GM10847 (cell line): Measurements from ENCODE around the gene SURF4.

Experiments used
- POLR2A ChIP-seq: IDR thresholded peaks from 2 replicates; pipeline ENCODE4 v1.6.1; 2011; ENCODE audit not compliant: insufficient read length; ENCODE audit errors: extremely low read depth

The SURF4 gene

GRCh38 chr9:133368249-133368881 lies 7.5 kb downstream of the SURF4 start:
- TF ChIP-seq POLR2A, result no peak

GRCh38 chr9:133367778-133368177 lies 8.1 kb downstream of the SURF4 start:
- TF ChIP-seq POLR2A, result no peak

GRCh38 chr9:133367221-133367620 lies 8.6 kb downstream of the SURF4 start:
- no peak for TF ChIP-seq POLR2A

- no peak for TF ChIP-seq POLR2A
Observed at GRCh38 chr9:133366435-133366834, 9.4 kb downstream of the SURF4 start.

GRCh38 chr9:133362359-133363044 lies 13.4 kb downstream of the SURF4 start:
- no peak for TF ChIP-seq POLR2A

GRCh38 chr9:133361507-133362092 lies 14.3 kb downstream of the SURF4 start:
- TF ChIP-seq POLR2A, result no peak

- TF ChIP-seq POLR2A, result no peak
Observed at GRCh38 chr9:133360400-133361393, 15.2 kb downstream of the SURF4 start.

- no peak for TF ChIP-seq POLR2A
Observed at GRCh38 chr9:133359399-133360175, 16.3 kb downstream of the SURF4 start.

GRCh38 chr9:133357656-133358055 lies 18.2 kb downstream of the SURF4 start:
- TF ChIP-seq POLR2A, result no peak

GRCh38 chr9:133356391-133357091 lies 19.3 kb downstream of the SURF4 start, which contains the start of the genes SURF1 and SURF2:
Gene SURF1 (minus strand): TSS chr9:133356487. CDS start chr9:133356453, 34 bp downstream.
Gene SURF2 (plus strand): TSS chr9:133356550. CDS start chr9:133356593, 43 bp downstream.
- TF ChIP-seq POLR2A, result peak; percentile 82

- TF ChIP-seq POLR2A, result no peak
Observed at GRCh38 chr9:133355881-133356357, 19.9 kb downstream of the SURF4 start.

- no peak for TF ChIP-seq POLR2A
Observed at GRCh38 chr9:133354766-133355165, 21.1 kb downstream of the SURF4 start.

- TF ChIP-seq POLR2A, result no peak
Observed at GRCh38 chr9:133353548-133353947, 22.3 kb downstream of the SURF4 start.
